HEK293T (cell line): ENCODE results near the gene SCN9A.

ENCODE experiments used
- CTCF ChIA-PET: fragments of 350-600 bp; formaldehyde crosslinking; extraction: SDS; loops from one replicate; lab custom pipeline; 2021; ENCODE audit warnings: antibody characterized with exemption, inconsistent platforms; lab: Yijun Ruan, JAX
- POLR2A ChIA-PET: fragments of 350-600 bp; formaldehyde crosslinking; extraction: SDS; loops from one replicate; lab custom pipeline; 2020; ENCODE audit warnings: antibody characterized with exemption, inconsistent platforms; lab: Yijun Ruan, JAX
- DNase-seq: peaks from one replicate; pipeline ENCODE4 v3.0.0; 2012; ENCODE audit warnings: mixed read lengths; ENCODE audit errors: extremely low spot score
- ARNT ChIP-seq: fragments of 450-650 bp; IDR thresholded peaks from 2 replicates; pipeline ENCODE4 v1.6.1; 2017; ENCODE audit warnings: mild to moderate bottlenecking
- BHLHE40 ChIP-seq: fragments of 450-650 bp; IDR thresholded peaks from 2 replicates; pipeline ENCODE4 v1.6.1; 2016; ENCODE audit warnings: mild to moderate bottlenecking, moderate library complexity, borderline replicate concordance
- CTBP1 ChIP-seq: fragments of 450-650 bp; IDR thresholded peaks from 2 replicates; pipeline ENCODE4 v1.6.1; 2016; ENCODE audit warnings: borderline replicate concordance
- ELF4 ChIP-seq: fragments of 450-650 bp; IDR thresholded peaks from 2 replicates; pipeline ENCODE4 v1.6.1; 2017; ENCODE audit warnings: antibody characterized with exemption
- FOXA1 ChIP-seq: fragments of 450-650 bp; IDR thresholded peaks from 2 replicates; pipeline ENCODE4 v1.6.1; 2016; ENCODE audit warnings: mild to moderate bottlenecking
- FOXK2 ChIP-seq: fragments of 450-650 bp; IDR thresholded peaks from 2 replicates; pipeline ENCODE4 v1.6.1; 2016; ENCODE audit warnings: mild to moderate bottlenecking
- FOXM1 ChIP-seq: fragments of 450-650 bp; IDR thresholded peaks from 2 replicates; pipeline ENCODE4 v1.6.1; 2017; ENCODE audit warnings: mild to moderate bottlenecking, borderline replicate concordance
- HDGF ChIP-seq: fragments of 450-650 bp; IDR thresholded peaks from 2 replicates; pipeline ENCODE4 v1.6.1; 2017; ENCODE audit warnings: antibody characterized with exemption, borderline replicate concordance
- L3MBTL2 ChIP-seq: fragments of 450-650 bp; conservative IDR thresholded peaks from 2 replicates; pipeline ENCODE4 v1.6.1; 2016; ENCODE audit warnings: mild to moderate bottlenecking
- LEF1 ChIP-seq: fragments of 450-650 bp; IDR thresholded peaks from 2 replicates; pipeline ENCODE4 v1.6.1; 2017; ENCODE audit warnings: mild to moderate bottlenecking, borderline replicate concordance
- NFRKB ChIP-seq: fragments of 450-650 bp; IDR thresholded peaks from 2 replicates; pipeline ENCODE4 v1.6.1; 2016; ENCODE audit warnings: mild to moderate bottlenecking, moderate library complexity
- PKNOX1 ChIP-seq: fragments of 450-650 bp; IDR thresholded peaks from 2 replicates; pipeline ENCODE4 v1.6.1; 2016
- SP1 ChIP-seq: fragments of 450-650 bp; IDR thresholded peaks from 2 replicates; pipeline ENCODE4 v1.6.1; 2017
- SUZ12 ChIP-seq: fragments of 450-650 bp; IDR thresholded peaks from 2 replicates; pipeline ENCODE4 v1.6.1; 2016; ENCODE audit warnings: mild to moderate bottlenecking
- TARDBP ChIP-seq: fragments of 450-650 bp; IDR thresholded peaks from 2 replicates; pipeline ENCODE4 v1.6.1; 2016
- ZNF384 ChIP-seq: fragments of 450-650 bp; IDR thresholded peaks from 2 replicates; pipeline ENCODE4 v1.6.1; 2016

Gene SCN9A

GRCh38 chr2:166202778-166203177, 173.0 kb downstream of the SCN9A start:
- ChIA-PET POLR2A (no interaction called here), CTCF (no interaction called here)
- DNase-seq, result no peak
- TF ChIP-seq FOXA1 (no peak), PKNOX1 (no peak), SP1 (no peak), FOXK2 (no peak), HDGF (no peak), L3MBTL2 (no peak), ELF4 (no peak), LEF1 (no peak), ARNT (no peak), SUZ12 (no peak), BHLHE40 (no peak), NFRKB (no peak), TARDBP (no peak), ZNF384 (no peak), FOXM1 (no peak), CTBP1 (no peak)

GRCh38 chr2:166197446-166197845, 178.3 kb downstream of the SCN9A start:
- no peak for DNase-seq
- TF ChIP-seq ARNT, result no peak
- TF ChIP-seq FOXM1, result no peak
- no peak for TF ChIP-seq HDGF
- TF ChIP-seq FOXA1, result no peak
- no peak for TF ChIP-seq SP1
- no peak for TF ChIP-seq ZNF384
- TF ChIP-seq LEF1, result no peak
- no peak for TF ChIP-seq PKNOX1
- no peak for TF ChIP-seq SUZ12
- no peak for TF ChIP-seq TARDBP
- TF ChIP-seq CTBP1, result no peak
- TF ChIP-seq ELF4, result no peak
- ChIA-PET CTCF (no interaction called here), POLR2A (no interaction called here)

- ChIA-PET POLR2A (no interaction called here), CTCF (no interaction called here)
- no peak for TF ChIP-seq ELF4
- no peak for TF ChIP-seq ZNF384
- TF ChIP-seq L3MBTL2, result no peak
- DNase-seq, result no peak
These were observed 182.3 kb downstream of the SCN9A start for GRCh38 chr2:166193407-166193806.

- POLR2A ChIA-PET, result no interaction called here
- CTCF ChIA-PET, result interaction anchor here (0.7 kb wide), 1 partner anchor 750 kb away, joined by 3 read pairs; no protein-coding TSS in a partner anchor
- DNase-seq, result no peak
- TF ChIP-seq HDGF (no peak), FOXM1 (no peak)
These were observed 187.7 kb downstream of the SCN9A start for GRCh38 chr2:166188084-166188483.

- TF ChIP-seq ZNF384 (no peak), ARNT (no peak), SUZ12 (no peak), NFRKB (no peak), CTBP1 (no peak), FOXA1 (no peak), LEF1 (no peak), ELF4 (no peak), FOXK2 (no peak), SP1 (no peak), TARDBP (no peak), PKNOX1 (no peak), HDGF (no peak), L3MBTL2 (no peak), FOXM1 (no peak), BHLHE40 (no peak)
- CTCF ChIA-PET, result no interaction called here
- DNase-seq, result no peak
- POLR2A ChIA-PET, result no interaction called here
These were observed 191.0 kb downstream of the SCN9A start for GRCh38 chr2:166184789-166185188.

GRCh38 chr2:166181813-166182154, 194.0 kb downstream of the SCN9A start:
- POLR2A ChIA-PET, result no interaction called here

More at GRCh38 chr2:166181813-166182154, 194.0 kb downstream of the SCN9A start:
- CTCF ChIA-PET, result interaction anchor here (0.5 to 1.2 kb wide), 4 partner anchors 118 to 1631 kb away, joined by 3 to 6 read pairs (median 3); no protein-coding TSS in a partner anchor
- no peak for DNase-seq
- TF ChIP-seq ZNF384, result no peak
- no peak for TF ChIP-seq BHLHE40
- TF ChIP-seq L3MBTL2, result no peak
- TF ChIP-seq ELF4, result no peak
- no peak for TF ChIP-seq LEF1
- TF ChIP-seq CTBP1, result no peak
- TF ChIP-seq PKNOX1, result no peak
- no peak for TF ChIP-seq FOXK2
- no peak for TF ChIP-seq SUZ12
- TF ChIP-seq FOXA1, result no peak
